Amygdala (tissue), 56 donors: Measurements from ENCODE around the gene CLEC5A.
"Not testable (repeated sequence)": the region's sequence is repeated elsewhere in the genome, so short reads cannot be mapped to it uniquely, and the experiment has no call there.

Experiments
- DNase-seq, 56 donors: peaks; one replicate each; lab custom pipeline; 2025; lab: John Stamatoyannopoulos, UW

Gene CLEC5A

DNA sequence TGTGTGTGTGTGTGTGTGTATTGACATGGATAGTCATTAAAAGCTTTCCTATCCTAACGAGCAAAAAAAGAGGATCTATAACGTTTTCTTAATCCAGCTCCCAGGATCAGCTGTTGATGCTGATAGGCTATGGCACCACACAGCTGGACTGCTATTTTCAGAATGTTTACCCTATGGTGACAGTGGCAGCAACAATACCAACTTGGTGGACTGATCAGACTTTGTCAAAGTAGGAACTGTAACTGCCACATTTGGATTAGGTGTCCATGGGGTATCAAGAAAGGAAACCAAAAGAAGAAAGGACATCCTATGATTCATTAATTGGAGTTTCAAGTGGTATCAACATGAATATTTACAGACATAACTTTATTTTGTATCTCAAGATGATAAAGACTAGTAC lies 2.7 kb upstream of the CLEC5A start:
- no peak for DNase-seq

DNA sequence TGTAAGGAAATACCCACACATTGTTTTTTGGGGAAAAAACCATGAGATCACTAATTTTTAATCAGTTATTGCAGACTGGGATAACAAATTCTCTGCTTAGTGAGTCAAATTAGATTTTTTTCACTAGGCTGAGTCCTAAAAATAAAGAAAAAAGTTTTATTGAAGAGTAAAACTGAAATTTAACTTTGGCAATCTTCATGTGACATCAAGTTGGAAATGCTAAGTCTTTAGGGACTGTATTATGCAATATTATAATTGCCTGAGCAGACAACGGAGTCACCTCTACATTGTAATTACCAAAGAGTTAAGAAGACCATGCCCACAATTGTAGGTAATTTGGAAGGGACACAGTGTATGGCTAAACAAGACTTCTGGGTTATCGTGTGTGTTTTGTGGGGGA lies 2.2 kb upstream of the CLEC5A start:
- no peak for DNase-seq

DNA sequence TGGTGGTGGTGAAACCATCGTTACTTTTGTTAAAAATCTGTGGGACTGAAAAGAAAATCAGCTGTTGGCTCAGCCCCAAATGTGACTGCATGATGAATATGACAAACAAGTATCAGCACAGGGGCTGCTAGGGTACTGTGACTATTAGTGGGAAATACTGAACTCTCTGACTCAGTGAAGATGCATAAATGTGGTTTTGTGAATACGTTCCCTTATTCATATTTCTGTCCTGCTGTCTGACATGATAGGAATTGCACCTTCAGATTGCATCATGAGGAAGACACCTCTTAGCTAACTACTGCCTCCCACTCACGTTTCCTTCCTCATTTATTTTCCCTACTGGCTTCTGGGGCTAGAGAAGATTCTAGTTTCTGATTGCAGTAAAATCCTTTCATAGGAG lies 1.4 kb downstream of the CLEC5A start:
- no peak for DNase-seq

GRCh38 chr7:141944811-141945210 lies 2.0 kb downstream of the CLEC5A start:
- DNase-seq, result no peak

DNA sequence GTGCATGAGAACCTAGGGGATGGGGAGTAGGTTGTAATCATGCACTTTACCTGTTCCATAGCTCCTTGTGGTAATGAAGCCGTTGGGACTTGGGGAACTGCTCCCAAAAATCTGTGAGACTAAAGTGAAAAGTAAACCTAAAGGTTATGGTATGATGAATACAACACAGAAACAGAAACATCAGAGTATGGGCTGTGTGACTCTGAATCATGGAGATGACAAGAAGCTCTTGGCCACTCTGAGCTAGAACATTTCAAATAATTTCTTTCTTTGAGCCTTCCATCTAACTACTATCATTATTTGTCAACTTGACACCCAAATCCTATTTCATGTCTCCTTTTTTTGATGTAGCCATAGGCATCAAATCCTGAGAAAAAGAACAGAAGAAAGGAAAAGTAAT lies 2.9 kb downstream of the CLEC5A start:
- no peak for DNase-seq

DNA sequence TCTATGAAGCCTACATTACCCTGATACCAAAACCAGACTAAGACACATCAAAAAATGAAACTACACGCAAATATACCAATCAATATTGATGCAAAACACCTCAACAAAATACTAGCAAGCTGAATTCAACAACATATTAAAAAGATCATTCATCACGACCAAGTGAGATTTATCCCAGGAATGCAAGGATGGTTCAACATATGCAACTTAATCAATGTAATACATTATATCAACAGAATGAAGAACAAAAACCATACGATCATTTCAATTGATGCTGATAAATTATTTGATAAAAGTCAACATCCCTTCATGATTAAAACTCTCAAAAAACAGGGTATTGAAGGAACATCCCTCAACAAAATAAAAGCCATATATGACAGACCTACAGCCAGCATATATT lies 5.7 kb downstream of the CLEC5A start:
- DNase-seq, result no peak

DNA sequence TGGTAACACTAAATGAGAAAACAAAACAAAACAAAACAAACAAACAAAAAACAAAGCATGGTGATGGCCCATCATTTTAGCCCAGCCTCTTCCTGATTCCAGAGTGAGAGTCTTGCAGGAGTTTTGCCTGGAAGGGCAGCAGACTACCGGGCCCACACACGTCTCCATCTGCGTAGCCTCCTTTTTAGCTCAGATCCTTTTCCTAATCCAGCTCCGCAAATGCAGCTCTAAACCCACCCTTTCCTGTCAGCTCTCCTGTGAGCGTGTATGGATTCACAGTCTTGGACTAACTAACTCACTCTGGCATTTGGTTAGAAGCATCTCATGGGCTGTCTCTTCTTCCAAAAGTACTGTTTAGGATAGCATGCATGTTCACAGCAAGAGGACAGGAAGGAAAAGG lies 16.6 kb downstream of the CLEC5A start:
- DNase-seq, result no peak

GRCh38 chr7:141928845-141929195 lies 18.0 kb downstream of the CLEC5A start:
- no peak for DNase-seq

DNA sequence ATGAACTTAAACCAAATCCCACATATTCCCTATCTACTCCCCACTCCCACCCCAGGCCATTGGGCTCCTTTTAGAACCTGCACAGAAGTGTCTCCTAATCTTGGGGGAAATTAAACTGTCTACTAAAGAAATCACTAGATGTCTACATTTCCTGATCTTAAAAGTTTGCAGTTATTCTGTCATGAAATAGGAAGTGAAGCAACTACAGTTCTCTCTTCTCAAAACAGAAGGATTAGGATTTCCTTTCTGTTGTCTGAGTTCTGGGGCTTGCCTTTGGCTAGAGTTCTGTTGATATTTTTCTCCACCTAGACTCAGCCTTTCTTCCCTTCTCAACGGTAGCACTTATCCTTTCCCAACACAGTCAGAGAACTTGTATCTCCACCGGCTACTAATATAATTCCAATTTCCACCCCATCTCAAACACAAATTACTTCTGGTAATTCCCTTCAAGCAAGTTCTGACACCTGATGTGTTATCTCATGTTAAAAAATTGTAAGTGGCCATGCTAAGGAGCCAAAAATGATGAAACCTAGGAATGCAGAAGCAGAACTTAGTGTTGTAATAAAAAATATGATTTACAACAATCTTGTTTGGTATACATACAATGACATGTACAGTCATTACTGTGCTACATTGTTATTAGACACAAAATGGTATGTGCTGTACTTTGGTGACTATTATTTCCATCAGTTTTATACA lies 18.5 kb downstream of the CLEC5A start:
- DNase-seq, result no peak

GRCh38 chr7:141920281-141920680 lies 26.5 kb downstream of the CLEC5A start:
- no peak for DNase-seq

DNA sequence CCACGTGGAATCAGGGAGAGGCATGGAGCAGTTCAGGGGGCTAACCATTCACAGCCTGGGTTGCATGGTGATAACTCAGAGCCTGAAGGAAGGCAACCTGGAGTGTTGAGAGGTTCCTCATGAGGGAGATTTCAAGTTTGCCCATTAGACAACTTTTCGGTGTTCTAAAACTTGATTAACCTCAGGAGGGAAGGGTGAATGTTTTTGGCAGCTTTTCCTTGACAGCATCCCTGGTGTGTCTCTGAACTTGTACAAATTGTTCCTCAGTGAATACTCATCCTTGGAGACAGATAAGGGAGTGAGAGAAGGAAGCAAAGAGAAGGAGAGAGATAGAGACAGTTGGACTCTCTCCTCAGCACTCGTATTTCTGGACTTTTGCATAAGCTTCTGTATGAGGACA lies 30.7 kb downstream of the CLEC5A start, which contains the start of gene OR9A4:
Gene OR9A4 (plus strand): TSS at position 301 of the 400 bp plus-strand sequence. CDS start 2,477 bp downstream, outside the sequence.
- DNase-seq, result no peak

- no peak for DNase-seq
Measured at GRCh38 chr7:141915565-141915964, 31.2 kb downstream of the CLEC5A start.

DNA sequence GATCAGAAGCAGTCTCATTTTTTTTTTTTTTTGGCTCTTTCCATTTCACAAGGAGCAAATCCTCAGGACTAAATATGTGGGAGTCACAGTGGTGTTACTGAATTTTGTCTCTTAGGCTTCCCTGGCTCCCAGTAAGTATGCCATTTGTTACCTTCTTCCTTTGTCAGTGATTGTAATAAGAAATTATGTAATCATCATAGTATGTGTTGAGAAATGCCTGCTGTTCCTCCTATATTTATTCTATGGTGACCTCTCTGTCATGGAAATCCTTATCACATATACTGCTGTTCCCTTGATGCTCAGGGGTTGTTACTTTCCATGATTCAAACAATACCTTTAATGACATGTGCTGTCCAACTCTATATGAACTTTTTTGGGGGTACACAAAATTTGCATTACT lies 35.4 kb downstream of the CLEC5A start:
- no peak for DNase-seq

GRCh38 chr7:141906285-141906684 lies 40.5 kb downstream of the CLEC5A start:
- DNase-seq, result no peak

GRCh38 chr7:141899366-141899765 lies 47.4 kb downstream of the CLEC5A start:
- DNase-seq, result not testable (repeated sequence)

DNA sequence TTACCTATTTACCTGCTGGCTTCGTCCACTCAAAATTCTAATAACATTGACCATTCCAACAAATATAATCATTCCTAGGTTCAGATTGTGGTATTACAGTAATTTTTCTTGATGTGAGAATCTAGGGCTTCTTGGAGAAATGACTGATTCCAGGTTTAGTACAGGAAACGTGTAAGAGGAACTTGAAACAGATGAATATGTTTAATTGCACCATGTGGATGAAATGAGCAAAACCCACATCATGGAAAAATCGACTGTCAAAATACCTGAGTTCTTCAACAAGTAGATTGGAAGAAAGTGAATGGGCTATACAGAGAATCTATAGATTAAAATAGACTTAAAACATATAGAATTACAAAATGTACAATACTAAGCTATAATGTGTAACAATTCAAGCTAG lies 55.4 kb downstream of the CLEC5A start:
- DNase-seq, result no peak

- DNase-seq, result no peak
Measured at GRCh38 chr7:141889321-141889720, 57.5 kb downstream of the CLEC5A start.

GRCh38 chr7:141884539-141885225 lies 62.1 kb downstream of the CLEC5A start:
- DNase-seq, result no peak

DNA sequence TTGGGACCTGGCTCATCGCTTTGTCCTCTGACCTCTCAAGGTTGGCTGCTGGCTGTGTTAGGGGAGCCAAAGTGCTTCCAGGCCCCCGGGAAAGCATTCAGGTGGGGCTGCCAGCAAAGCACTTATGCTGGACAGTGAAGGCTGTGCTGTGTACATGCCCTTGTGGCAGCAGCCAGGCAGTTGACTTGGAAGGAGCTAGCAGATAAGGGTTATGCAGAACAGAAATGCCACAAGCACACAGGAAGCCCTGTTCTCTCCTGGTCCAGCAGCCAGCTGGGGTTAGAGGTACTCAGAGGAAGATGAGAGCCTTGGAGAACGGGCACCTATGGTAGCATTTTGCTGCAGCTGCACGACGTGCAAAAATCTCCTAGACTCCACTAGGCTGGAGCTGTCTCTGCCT lies 65.8 kb downstream of the CLEC5A start:
- no peak for DNase-seq

DNA sequence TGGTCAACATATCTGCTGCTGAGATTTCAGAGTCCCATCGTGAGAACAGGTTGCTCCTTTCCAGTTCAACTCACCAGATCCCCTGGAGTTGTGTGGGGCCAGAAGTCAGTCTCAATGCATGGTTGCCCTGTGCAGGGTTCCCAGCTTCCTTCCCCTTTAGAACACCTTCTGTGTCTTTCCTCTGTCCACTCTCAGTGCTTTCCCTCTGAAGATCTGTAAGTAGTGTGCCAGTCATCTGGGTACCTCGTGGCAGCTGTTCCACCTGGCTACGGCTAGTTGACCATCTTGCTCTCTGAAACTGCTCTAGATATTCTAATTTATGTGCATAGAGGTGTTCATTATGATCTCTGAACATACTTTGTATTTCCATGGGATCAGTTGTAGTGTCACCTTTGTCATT lies 69.4 kb downstream of the CLEC5A start:
- DNase-seq, result no peak
